Measurements from ENCODE around the gene CELSR2.

- TF ChIP-seq CTCF (conservative IDR thresholded peaks at IDR 0.05; ENCODE audit: low read depth, low read length) (no peak), EZH2 (IDR thresholded peaks at IDR 0.05; ENCODE audit: borderline replicate concordance, low read depth, low read length, poor library complexity, severe bottlenecking) (no peak)
Observed at GRCh38 chr1:109263234-109263596, 13.9 kb downstream of the CELSR2 start.
